ENCODE data around the gene PKNOX2. TPM values are rescaled to one million over a fixed set of nuclear protein-coding genes. Genes with fewer than 3 reads are reported as not detected.
A peak's percentile ranks its signal among the peaks of the same experiment; 100 is the strongest.

Gene PKNOX2
- total RNA-seq, 2 donors from 2014 or later: not detected

GRCh38 chr11:125429807-125430678 is 265.5 kb downstream of the PKNOX2 start:
- peaks cover 7 to 9% of the 10 kb centered on the region in 2 donors for H3K4me1 Mint-ChIP-seq (ENCODE audit: low read depth in 2 of 2)
- no peaks in the 10 kb centered on the region for H3K9me3 Mint-ChIP-seq
- ATAC-seq: no peak
- no peak overlapping the region for H3K27ac Mint-ChIP-seq
- no peak overlapping the region for H3K4me3 Mint-ChIP-seq
- peaks cover 13 to 14% of the 10 kb centered on the region in 2 donors for H3K27me3 Mint-ChIP-seq
- H3K36me3 Mint-ChIP-seq: no peaks in the 10 kb centered on the region
- no peak for DNase-seq (ENCODE audit: low spot score)

- peaks cover 13 to 14% of the 10 kb centered on the region in 2 donors for H3K27me3 Mint-ChIP-seq
- no peaks in the 10 kb centered on the region for H3K36me3 Mint-ChIP-seq
- no peak overlapping the region for H3K4me3 Mint-ChIP-seq
- no peaks in the 10 kb centered on the region for H3K9me3 Mint-ChIP-seq
- DNase-seq (ENCODE audit: low spot score) (no peak), ATAC-seq (no peak)
- H3K27ac Mint-ChIP-seq: no peak overlapping the region
- H3K4me1 Mint-ChIP-seq (ENCODE audit: low read depth in 2 of 2): peaks cover 7 to 9% of the 10 kb centered on the region in 2 donors
These were observed 266.5 kb downstream of the PKNOX2 start for GRCh38 chr11:125431009-125431408.

DNA sequence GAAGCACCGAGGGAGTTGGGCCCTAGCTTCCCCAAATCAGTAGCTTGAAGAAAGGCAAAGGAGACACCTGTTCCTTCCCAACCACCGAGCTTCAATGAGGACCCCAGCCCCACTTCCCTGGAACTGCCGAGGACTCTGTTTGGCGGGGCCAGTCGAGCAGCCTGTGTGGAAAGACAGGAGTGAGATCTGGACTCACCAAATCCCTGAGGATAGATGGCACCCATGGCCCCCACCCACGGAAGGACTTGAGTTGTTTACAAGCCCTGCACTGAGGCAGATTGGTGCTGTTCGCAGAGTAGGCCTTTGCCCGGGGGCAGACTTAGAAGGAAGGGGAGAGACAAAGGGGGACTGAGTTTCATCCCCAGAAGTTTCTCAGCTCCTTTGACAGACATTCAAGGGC is 266.9 kb downstream of the PKNOX2 start:
- no peaks in the 10 kb centered on the region for H3K36me3 Mint-ChIP-seq
- DNase-seq (ENCODE audit: low spot score) (no peak), ATAC-seq (no peak)
- no peaks in the 10 kb centered on the region for H3K9me3 Mint-ChIP-seq
- no peak overlapping the region for H3K4me3 Mint-ChIP-seq
- H3K27ac Mint-ChIP-seq: no peak overlapping the region
- peaks cover 9 to 12% of the 10 kb centered on the region in 2 donors for H3K27me3 Mint-ChIP-seq
- H3K4me1 Mint-ChIP-seq (ENCODE audit: low read depth in 2 of 2): peaks cover 7 to 9% of the 10 kb centered on the region in 2 donors

DNA sequence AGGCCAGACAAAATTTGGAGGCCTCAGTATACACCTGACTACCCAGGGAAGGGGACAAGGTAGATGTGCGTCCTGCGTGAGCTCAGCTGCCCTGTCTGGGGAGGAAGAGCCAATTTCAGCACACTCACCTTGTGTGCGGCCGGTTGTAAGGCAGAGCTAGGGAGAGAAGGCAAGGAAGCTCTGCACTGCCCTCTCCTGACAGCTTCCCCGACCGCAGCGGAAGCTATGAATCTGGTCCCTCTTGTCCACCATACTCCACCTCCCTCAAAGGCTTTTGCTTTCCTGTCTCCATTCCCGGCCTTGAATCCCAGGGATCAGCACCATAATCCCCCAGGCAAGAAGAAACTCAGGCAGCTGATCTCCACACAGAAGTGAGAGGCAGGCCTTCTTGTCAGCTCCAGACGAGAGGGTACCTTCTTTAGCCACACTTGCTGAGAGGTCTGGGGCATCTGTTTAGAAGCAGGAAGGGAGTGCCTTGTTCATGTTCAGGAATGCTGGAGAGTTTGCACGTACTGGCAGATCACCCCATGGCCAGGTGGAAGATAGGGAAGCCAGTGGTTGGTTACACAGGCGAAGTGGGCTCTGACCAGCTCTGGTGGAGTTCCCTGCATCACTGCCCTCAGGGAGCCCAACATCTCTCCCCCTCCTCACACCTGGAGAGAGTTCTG is 269.0 kb downstream of the PKNOX2 start:
- DNase-seq (ENCODE audit: low spot score): no peak

DNA sequence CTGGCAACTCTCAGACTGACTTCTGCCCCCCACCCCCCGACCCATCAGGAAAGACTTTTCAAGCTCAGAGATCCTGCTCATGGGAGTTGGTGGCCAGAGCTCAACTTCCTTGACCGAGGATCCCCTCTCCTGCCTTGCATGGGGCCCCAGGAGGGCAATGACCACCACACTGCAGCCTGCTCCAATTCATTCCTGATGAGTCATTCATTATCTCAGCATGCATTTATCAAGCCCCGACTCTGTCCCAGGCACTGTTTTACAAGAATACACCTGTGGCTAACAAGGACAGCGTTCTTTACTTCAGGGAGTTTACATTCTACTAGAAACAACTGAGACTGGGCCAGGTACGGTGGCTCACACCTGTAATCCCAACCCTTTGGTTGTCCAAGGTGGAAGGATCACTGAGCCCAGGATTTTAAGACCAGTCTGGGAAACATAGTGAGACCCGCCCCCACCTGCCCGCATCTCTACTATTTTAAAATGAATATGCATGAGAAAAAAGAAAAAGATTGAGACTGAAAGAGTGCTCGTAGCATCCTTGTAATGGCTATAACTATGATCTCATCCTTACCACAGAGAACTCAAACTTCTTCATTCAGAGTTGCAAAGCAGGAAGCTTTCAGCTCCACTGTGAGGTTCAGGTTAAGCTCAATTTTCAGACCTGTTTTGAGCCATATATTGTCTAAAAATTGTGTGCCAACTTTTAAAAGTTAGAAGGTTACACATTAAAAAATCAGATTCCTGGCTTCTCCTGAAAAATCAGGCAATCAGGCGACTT is 271.1 kb downstream of the PKNOX2 start:
- H3K4me1 Mint-ChIP-seq (ENCODE audit: low read depth in 2 of 2): peaks cover 7 to 9% of the 10 kb centered on the region in 2 donors
- H3K27ac Mint-ChIP-seq: no peak overlapping the region
- H3K36me3 Mint-ChIP-seq: no peaks in the 10 kb centered on the region
- H3K4me3 Mint-ChIP-seq: no peak overlapping the region
- H3K9me3 Mint-ChIP-seq: no peaks in the 10 kb centered on the region
- H3K27me3 Mint-ChIP-seq: peaks cover 0 to 9% of the 10 kb centered on the region in 2 donors
- DNase-seq (ENCODE audit: low spot score): no peak
- ATAC-seq: no peak

More for the DNA sequence above, 269.0 kb downstream of the PKNOX2 start:
- H3K36me3 Mint-ChIP-seq: no peaks in the 10 kb centered on the region
- peak in 1 of 2 donors; percentile 43 for ATAC-seq
- peaks cover 0 to 6% of the 10 kb centered on the region in 2 donors for H3K27me3 Mint-ChIP-seq
- peaks cover 7 to 9% of the 10 kb centered on the region in 2 donors for H3K4me1 Mint-ChIP-seq (ENCODE audit: low read depth in 2 of 2)
- no peaks in the 10 kb centered on the region for H3K9me3 Mint-ChIP-seq
- H3K27ac Mint-ChIP-seq: peak overlapping the region in 1 of 2 donors; percentile 37
- no peak overlapping the region for H3K4me3 Mint-ChIP-seq

- ATAC-seq (no peak), DNase-seq (ENCODE audit: low spot score) (no peak)
- H3K4me3 Mint-ChIP-seq: no peak overlapping the region
- no peaks in the 10 kb centered on the region for H3K9me3 Mint-ChIP-seq
- no peak overlapping the region for H3K27ac Mint-ChIP-seq
- H3K36me3 Mint-ChIP-seq: peaks cover 5% of the 10 kb centered on the region
- peaks cover 0 to 3% of the 10 kb centered on the region in 2 donors for H3K27me3 Mint-ChIP-seq
- no peaks in the 10 kb centered on the region for H3K4me1 Mint-ChIP-seq (ENCODE audit: low read depth in 2 of 2)
These were observed 277.3 kb downstream of the PKNOX2 start for GRCh38 chr11:125441648-125442410.

DNA sequence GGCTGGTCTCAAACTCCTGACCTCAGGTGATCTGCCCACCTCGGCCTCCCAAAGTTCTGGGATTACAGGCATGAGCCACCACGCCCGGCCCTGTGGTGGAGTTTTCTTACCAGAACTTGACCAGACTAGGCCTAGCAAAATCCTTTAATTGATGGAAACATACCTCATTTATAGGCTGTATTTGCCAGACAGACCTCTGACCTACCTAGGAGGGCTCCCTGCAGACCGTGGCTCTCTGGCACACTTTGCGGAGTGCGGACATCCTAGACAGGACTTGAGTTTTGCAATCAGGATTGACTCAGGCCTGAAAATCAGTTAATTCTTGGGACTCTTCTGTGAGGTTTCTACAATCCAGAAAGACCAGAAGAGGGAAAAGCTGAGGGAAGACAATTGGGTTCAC is 278.4 kb downstream of the PKNOX2 start:
- DNase-seq (ENCODE audit: low spot score): no peak
- Mint-ChIP-seq H3K27me3 (peaks cover 0 to 3% of the 10 kb centered on the region in 2 donors), H3K36me3 (peaks cover 10% of the 10 kb centered on the region), H3K4me3 (no peak overlapping the region), H3K4me1 (ENCODE audit: low read depth in 2 of 2) (no peaks in the 10 kb centered on the region), H3K27ac (no peak overlapping the region), H3K9me3 (no peaks in the 10 kb centered on the region)
- no peak for ATAC-seq

- DNase-seq (ENCODE audit: low spot score) (no peak), ATAC-seq (no peak)
- peaks cover 10% of the 10 kb centered on the region for H3K36me3 Mint-ChIP-seq
- no peaks in the 10 kb centered on the region for H3K27me3 Mint-ChIP-seq
- no peaks in the 10 kb centered on the region for H3K4me1 Mint-ChIP-seq (ENCODE audit: low read depth in 2 of 2)
- no peaks in the 10 kb centered on the region for H3K9me3 Mint-ChIP-seq
- H3K27ac Mint-ChIP-seq: no peak overlapping the region
- H3K4me3 Mint-ChIP-seq: no peak overlapping the region
These were observed 279.3 kb downstream of the PKNOX2 start for GRCh38 chr11:125443767-125444311.

- no peak overlapping the region for H3K4me3 Mint-ChIP-seq
- H3K36me3 Mint-ChIP-seq: peaks cover 15% of the 10 kb centered on the region
- H3K4me1 Mint-ChIP-seq (ENCODE audit: low read depth in 2 of 2): no peaks in the 10 kb centered on the region
- DNase-seq (ENCODE audit: low spot score) (no peak), ATAC-seq (no peak)
- no peak overlapping the region for H3K27ac Mint-ChIP-seq
- H3K9me3 Mint-ChIP-seq: no peaks in the 10 kb centered on the region
- no peaks in the 10 kb centered on the region for H3K27me3 Mint-ChIP-seq
These were observed 281.2 kb downstream of the PKNOX2 start for GRCh38 chr11:125445731-125446130.

- ATAC-seq (no peak), DNase-seq (ENCODE audit: low spot score) (no peak)
- Mint-ChIP-seq H3K27ac (no peak overlapping the region), H3K4me3 (no peak overlapping the region), H3K27me3 (no peaks in the 10 kb centered on the region), H3K9me3 (no peaks in the 10 kb centered on the region), H3K36me3 (peaks cover 15% of the 10 kb centered on the region), H3K4me1 (ENCODE audit: low read depth in 2 of 2) (no peaks in the 10 kb centered on the region)
These were observed 281.7 kb downstream of the PKNOX2 start for GRCh38 chr11:125446279-125446678.

GRCh38 chr11:125447721-125448120 is 283.2 kb downstream of the PKNOX2 start:
- peaks cover 0 to 3% of the 10 kb centered on the region in 2 donors for H3K4me1 Mint-ChIP-seq (ENCODE audit: low read depth in 2 of 2)
- no peak overlapping the region for H3K27ac Mint-ChIP-seq
- H3K36me3 Mint-ChIP-seq: peaks cover 15% of the 10 kb centered on the region
- no peaks in the 10 kb centered on the region for H3K9me3 Mint-ChIP-seq
- ATAC-seq: no peak
- no peaks in the 10 kb centered on the region for H3K27me3 Mint-ChIP-seq
- no peak for DNase-seq (ENCODE audit: low spot score)
- H3K4me3 Mint-ChIP-seq: no peak overlapping the region

- ATAC-seq: no peak
- Mint-ChIP-seq H3K4me1 (ENCODE audit: low read depth in 2 of 2) (peaks cover 0 to 3% of the 10 kb centered on the region in 2 donors), H3K27ac (no peak overlapping the region), H3K36me3 (peaks cover 15% of the 10 kb centered on the region), H3K27me3 (no peaks in the 10 kb centered on the region), H3K4me3 (no peak overlapping the region), H3K9me3 (no peaks in the 10 kb centered on the region)
- no peak for DNase-seq (ENCODE audit: low spot score)
These were observed 283.6 kb downstream of the PKNOX2 start for GRCh38 chr11:125448136-125448535.

- peaks cover 0 to 3% of the 10 kb centered on the region in 2 donors for H3K4me1 Mint-ChIP-seq (ENCODE audit: low read depth in 2 of 2)
- H3K4me3 Mint-ChIP-seq: no peak overlapping the region
- DNase-seq (ENCODE audit: low spot score) (no peak), ATAC-seq (no peak)
- no peak overlapping the region for H3K27ac Mint-ChIP-seq
- no peaks in the 10 kb centered on the region for H3K9me3 Mint-ChIP-seq
- peaks cover 15% of the 10 kb centered on the region for H3K36me3 Mint-ChIP-seq
- H3K27me3 Mint-ChIP-seq: no peaks in the 10 kb centered on the region
These were observed 285.0 kb downstream of the PKNOX2 start for GRCh38 chr11:125449565-125449964.

Measured in natural killer cell treated with Interleukin-12 subunit alpha and Interleukin-12 subunit beta and Interleukin-15 and Interleukin-18, amount 100 ng/mL, for 72 hours (primary cell).